Fibroblast of lung (primary cell): ENCODE results near the gene SNIP1. TPM values are rescaled to one million over a fixed set of nuclear protein-coding genes. Genes with fewer than 3 reads are reported as not detected.

Source experiments
- DNase-seq, 2 donors: peaks; one replicate each; pipeline versions ENCODE4 v3.0.0 to v3.0.0-alpha.2; 2010; ENCODE audit warnings: low read depth in 2 of 2
- H2AFZ ChIP-seq: 2 replicates; pipeline ENCODE4 v1.5.1; 2012; ENCODE audit warnings: low read length, control low read depth, inconsistent platforms
- H3K27ac ChIP-seq: 2 replicates; pipeline ENCODE4 v1.5.1; 2011; ENCODE audit warnings: low read length, control low read depth; ENCODE audit not compliant: insufficient read depth
- H3K27me3 ChIP-seq: 2 replicates; pipeline ENCODE4 v1.5.1; 2011; ENCODE audit warnings: mild to moderate bottlenecking, low read length; ENCODE audit not compliant: control insufficient read depth, insufficient read depth
- H3K36me3 ChIP-seq: 2 replicates; pipeline ENCODE4 v1.5.1; 2011; ENCODE audit warnings: low read length; ENCODE audit not compliant: control insufficient read depth, insufficient read depth
- H3K4me1 ChIP-seq: 2 replicates; pipeline ENCODE4 v1.5.1; 2011; ENCODE audit warnings: low read length; ENCODE audit not compliant: control insufficient read depth, insufficient read depth; ENCODE audit errors: extremely low read depth
- H3K4me2 ChIP-seq: 2 replicates; pipeline ENCODE4 v1.5.1; 2011; ENCODE audit warnings: low read length, control low read depth; ENCODE audit not compliant: insufficient read depth; ENCODE audit errors: extremely low read depth
- H3K4me3 ChIP-seq, 4 experiments: fragments of 200-600 bp in 1 of 4; sonication (generic) in 1 of 4; replicated peaks in 1 of 4; 2 replicates each; pipeline ENCODE4 v1.5.1; 2011 to 2016; ENCODE audit warnings: low read length in 4 of 4, low read depth in 3 of 4, mild to moderate bottlenecking in 3 of 4, control low read depth in 2 of 4, inconsistent platforms in 1 of 4, mixed read lengths in 1 of 4; ENCODE audit not compliant: insufficient read depth in 1 of 4; ENCODE audit errors: control extremely low read depth in 1 of 4
- H3K79me2 ChIP-seq: 2 replicates; pipeline ENCODE4 v1.5.1; 2012; ENCODE audit warnings: mild to moderate bottlenecking, low read length, inconsistent platforms; ENCODE audit not compliant: control insufficient read depth, insufficient read depth
- H3K9ac ChIP-seq: 2 replicates; pipeline ENCODE4 v1.5.1; 2011; ENCODE audit warnings: mild to moderate bottlenecking, low read length, control low read depth; ENCODE audit not compliant: insufficient read depth
- H3K9me3 ChIP-seq: 2 replicates; pipeline ENCODE4 v1.5.1; 2012; ENCODE audit warnings: low read depth, low read length; ENCODE audit not compliant: control insufficient read depth, insufficient read depth
- H4K20me1 ChIP-seq: 2 replicates; pipeline ENCODE4 v1.5.1; 2011; ENCODE audit warnings: low read length; ENCODE audit not compliant: control insufficient read depth, insufficient read depth; ENCODE audit errors: extremely low read depth
- CTCF ChIP-seq, 2 donors: IDR thresholded peaks in 1 of 2; conservative IDR thresholded peaks in 1 of 2; 1 replicate in 1 of 2; 2 replicates in 1 of 2; pipeline ENCODE4 v1.5.1; 2011 to 2012; ENCODE audit warnings: low read length in 2 of 2, control low read depth in 1 of 2, inconsistent platforms in 1 of 2, low read depth in 1 of 2, mild to moderate bottlenecking in 1 of 2
- EZH2 ChIP-seq: IDR thresholded peaks from 2 replicates; pipeline ENCODE4 v1.5.1; 2012; ENCODE audit warnings: low read length, control low read depth, mild to moderate bottlenecking; ENCODE audit errors: missing control alignments
- polyA plus RNA-seq, 2 donors: library from polyadenylated mRNA; depleted of rRNA in 1 of 2; stranded (reverse) in 1 of 2; unstranded in 1 of 2; fragments of >200 nt; gene quantifications; 2 replicates each; pipeline ENCODE4 v1.2.1, GENCODE V29; 2011 to 2012; ENCODE audit warnings: missing spikeins in 1 of 2
- total RNA-seq: library from RNA; depleted of rRNA; stranded (reverse); fragments of >200 nt; gene quantifications from 2 replicates; pipeline ENCODE4 v1.2.1, GENCODE V29; 2014

The SNIP1 gene
- total and polyA plus RNA-seq, 2 donors (not counting 1 experiment from before 2014, with no cell fraction given): 8.2 to 10.9 TPM

GRCh38 chr1:37567023-37567422 is 12.9 kb upstream of the SNIP1 start:
- Histone ChIP-seq H3K4me3 (no peak overlapping the region), H3K27ac (no peak overlapping the region), H3K79me2 (no peaks in the 10 kb centered on the region), H3K9ac (no peak overlapping the region), H3K36me3 (peaks cover 12% of the 10 kb centered on the region), H3K27me3 (no peaks in the 10 kb centered on the region), H3K9me3 (no peaks in the 10 kb centered on the region), H2AFZ (no peak overlapping the region), H3K4me2 (no peak overlapping the region), H3K4me1 (no peaks in the 10 kb centered on the region), H4K20me1 (no peaks in the 10 kb centered on the region)
- TF ChIP-seq CTCF (conservative IDR thresholded peaks at IDR 0.05 in 1 of 2, IDR thresholded peaks at IDR 0.05 in 1 of 2; ENCODE audit: low read depth in 1 of 2, low read length in 2 of 2) (no peak), EZH2 (no peak)
- DNase-seq: no peak

- H3K36me3 ChIP-seq: peaks cover 13% of the 10 kb centered on the region
- TF ChIP-seq CTCF (conservative IDR thresholded peaks at IDR 0.05 in 1 of 2, IDR thresholded peaks at IDR 0.05 in 1 of 2; ENCODE audit: low read depth in 1 of 2, low read length in 2 of 2): no peak
- no peak for TF ChIP-seq EZH2
Observed at GRCh38 chr1:37564892-37565291, 10.8 kb upstream of the SNIP1 start.

GRCh38 chr1:37562984-37563383 is 8.9 kb upstream of the SNIP1 start:
- H3K36me3 ChIP-seq: peaks cover 9% of the 10 kb centered on the region
- TF ChIP-seq CTCF (conservative IDR thresholded peaks at IDR 0.05 in 1 of 2, IDR thresholded peaks at IDR 0.05 in 1 of 2; ENCODE audit: low read depth in 1 of 2, low read length in 2 of 2) (no peak), EZH2 (no peak)
- no peaks in the 10 kb centered on the region for H4K20me1 ChIP-seq
- H2AFZ ChIP-seq: no peak overlapping the region
- no peaks in the 10 kb centered on the region for H3K27me3 ChIP-seq
- H3K27ac ChIP-seq: no peak overlapping the region
- no peak overlapping the region for H3K4me3 ChIP-seq
- H3K9me3 ChIP-seq: no peaks in the 10 kb centered on the region
- no peak for DNase-seq
- no peak overlapping the region for H3K4me2 ChIP-seq
- no peaks in the 10 kb centered on the region for H3K79me2 ChIP-seq
- peaks cover 2% of the 10 kb centered on the region for H3K4me1 ChIP-seq
- H3K9ac ChIP-seq: no peak overlapping the region

More at GRCh38 chr1:37564892-37565291, 10.8 kb upstream of the SNIP1 start:
- Histone ChIP-seq H3K9me3 (no peaks in the 10 kb centered on the region), H4K20me1 (no peaks in the 10 kb centered on the region), H3K4me1 (peaks cover 2% of the 10 kb centered on the region), H3K4me2 (no peak overlapping the region), H3K9ac (no peak overlapping the region), H3K4me3 (no peak overlapping the region), H3K27ac (no peak overlapping the region), H2AFZ (no peak overlapping the region), H3K79me2 (no peaks in the 10 kb centered on the region), H3K27me3 (no peaks in the 10 kb centered on the region)
- DNase-seq: no peak
